ENCODE data around the gene CUTA.

Gene CUTA

GRCh38 chr6:33417903-33418689 lies at the start of gene CUTA:
Gene CUTA (minus strand): TSS chr6:33418107. CDS start chr6:33418000, 107 bp downstream.
- DNase-seq (ENCODE audit: low spot score): peak; percentile 96

GRCh38 chr6:33467091-33467490 lies 49.2 kb upstream of the CUTA start:
- no peak for DNase-seq (ENCODE audit: low spot score)

- no peak for DNase-seq (ENCODE audit: low spot score)
Observed at GRCh38 chr6:33466075-33466735, 48.3 kb upstream of the CUTA start.

- DNase-seq (ENCODE audit: low spot score): no peak
Observed at GRCh38 chr6:33459226-33459625, 41.3 kb upstream of the CUTA start.

- no peak for DNase-seq (ENCODE audit: low spot score)
Observed at GRCh38 chr6:33458676-33459075, 40.8 kb upstream of the CUTA start.

- DNase-seq (ENCODE audit: low spot score): no peak
Observed at GRCh38 chr6:33456156-33456555, 38.2 kb upstream of the CUTA start.

- peak; percentile 7 for DNase-seq (ENCODE audit: low spot score)
Observed at GRCh38 chr6:33455051-33455450, 37.1 kb upstream of the CUTA start.

GRCh38 chr6:33454009-33454946 lies 36.4 kb upstream of the CUTA start, which contains the start of gene ZBTB9:
Gene ZBTB9 (plus strand): TSS chr6:33454576. CDS start chr6:33455101, 525 bp downstream.
- DNase-seq (ENCODE audit: low spot score): peak; percentile 99

- DNase-seq (ENCODE audit: low spot score): peak; percentile 46
Observed at GRCh38 chr6:33453393-33454008, 35.6 kb upstream of the CUTA start.

- DNase-seq (ENCODE audit: low spot score): peak; percentile 11
Observed at GRCh38 chr6:33452496-33452895, 34.6 kb upstream of the CUTA start.

GRCh38 chr6:33451606-33452005 lies 33.7 kb upstream of the CUTA start:
- DNase-seq (ENCODE audit: low spot score): peak; percentile 5

GRCh38 chr6:33450434-33450833 lies 32.5 kb upstream of the CUTA start:
- DNase-seq (ENCODE audit: low spot score): peak; percentile 6

GRCh38 chr6:33446356-33446755 lies 28.4 kb upstream of the CUTA start:
- no peak for DNase-seq (ENCODE audit: low spot score)

GRCh38 chr6:33445119-33445603 lies 27.3 kb upstream of the CUTA start:
- no peak for DNase-seq (ENCODE audit: low spot score)

- no peak for DNase-seq (ENCODE audit: low spot score)
Observed at GRCh38 chr6:33443619-33444504, 26.0 kb upstream of the CUTA start.

- no peak for DNase-seq (ENCODE audit: low spot score)
Observed at GRCh38 chr6:33443025-33443424, 25.1 kb upstream of the CUTA start.

- DNase-seq (ENCODE audit: low spot score): no peak
Observed at GRCh38 chr6:33442283-33442682, 24.4 kb upstream of the CUTA start.

- DNase-seq (ENCODE audit: low spot score): no peak
Observed at GRCh38 chr6:33441457-33441856, 23.6 kb upstream of the CUTA start.

GRCh38 chr6:33440649-33441309 lies 22.9 kb upstream of the CUTA start:
- DNase-seq (ENCODE audit: low spot score): no peak

Measured in AG08396 (cell line).